ENCODE data around the gene C10orf71. TPM values are rescaled to one million over a fixed set of nuclear protein-coding genes. Genes with fewer than 3 reads are reported as not detected.

Gene C10orf71
- total and polyA plus RNA-seq, 2 of the 8 experiments (the other 6 are each of a cell fraction or from before 2014, with no cell fraction given), result not detected

- TF ChIP-seq CTCF (IDR thresholded peaks at IDR 0.05; ENCODE audit: control extremely low read depth in 1 of 3, insufficient read depth in 1 of 3, low read depth in 1 of 3, low read length in 3 of 3), result no peak
- no peak for TF ChIP-seq CHD7 (IDR thresholded peaks at IDR 0.05; ENCODE audit: insufficient replicate concordance, low read length)
- TF ChIP-seq, protein P1, sequence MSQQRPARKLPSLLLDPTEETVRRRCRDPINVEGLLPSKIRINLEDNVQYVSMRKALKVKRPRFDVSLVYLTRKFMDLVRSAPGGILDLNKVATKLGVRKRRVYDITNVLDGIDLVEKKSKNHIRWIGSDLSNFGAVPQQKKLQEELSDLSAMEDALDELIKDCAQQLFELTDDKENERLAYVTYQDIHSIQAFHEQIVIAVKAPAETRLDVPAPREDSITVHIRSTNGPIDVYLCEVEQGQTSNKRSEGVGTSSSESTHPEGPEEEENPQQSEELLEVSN (IDR thresholded peaks at IDR 0.05), result no peak
These were observed 24.4 kb downstream of the C10orf71 start (continued) for GRCh38 chr10:49323171-49323895.
